Endothelial cell of umbilical vein (primary cell): ENCODE measurements around the gene PAX3.

Source experiments
- MAX ChIP-seq: IDR thresholded peaks from 2 replicates; pipeline ENCODE4 v1.6.1; 2011; ENCODE audit not compliant: insufficient read depth, insufficient read length
- POLR2AphosphoS5 ChIP-seq: IDR thresholded peaks from 2 replicates; pipeline ENCODE4 v1.6.1; 2012; ENCODE audit warnings: low read depth, mild to moderate bottlenecking, control low read depth, low read length, moderate library complexity; ENCODE audit not compliant: insufficient read depth

- no peak for TF ChIP-seq POLR2AphosphoS5
- TF ChIP-seq MAX, result no peak
Measured at GRCh38 chr2:222238072-222238471, 60.7 kb downstream of the PAX3 start.
